GM12801 (cell line): ENCODE results near the gene PYROXD2.

ENCODE experiments used
- TF ChIP-seq, protein P1 (sequence below): IDR thresholded peaks from one replicate; pipeline ENCODE4 v1.5.1; 2011; ENCODE audit warnings: control low read depth; ENCODE audit not compliant: insufficient read length; ENCODE audit errors: extremely low read depth

PYROXD2 gene

DNA sequence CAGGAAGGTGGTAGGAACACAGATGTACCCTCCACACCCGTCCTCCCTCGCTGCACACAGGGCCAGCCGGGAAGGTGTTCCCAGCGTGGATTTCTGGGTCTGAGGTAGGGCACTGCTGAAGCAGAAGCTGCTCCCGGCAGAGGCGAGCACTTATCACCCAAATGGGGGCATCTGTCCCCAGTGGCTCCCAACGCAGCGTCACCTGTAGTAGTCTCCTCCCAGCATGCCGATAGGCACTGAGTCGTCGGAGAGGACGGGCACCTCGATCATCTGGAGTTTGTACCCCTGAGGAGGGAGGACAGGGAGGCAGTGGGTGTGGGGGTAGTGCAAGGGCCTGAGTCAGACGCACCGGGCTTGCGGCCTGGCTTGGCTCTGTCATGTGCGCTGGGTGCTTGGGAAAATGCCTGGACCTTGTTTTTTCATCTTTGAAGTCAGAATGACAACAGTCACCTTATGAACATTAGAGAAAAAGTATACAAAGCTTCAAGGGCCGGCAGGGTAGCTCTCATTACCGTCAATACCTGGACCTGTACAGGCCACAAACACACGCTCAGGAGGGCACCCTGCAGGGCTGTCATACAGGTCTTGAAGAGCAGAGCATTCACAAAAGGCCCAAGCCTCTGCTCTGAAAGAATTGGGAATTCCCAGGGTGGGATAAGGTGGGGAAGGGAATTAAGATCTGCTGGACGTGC, 3.1 kb upstream of the PYROXD2 start:
- TF ChIP-seq, protein P1, sequence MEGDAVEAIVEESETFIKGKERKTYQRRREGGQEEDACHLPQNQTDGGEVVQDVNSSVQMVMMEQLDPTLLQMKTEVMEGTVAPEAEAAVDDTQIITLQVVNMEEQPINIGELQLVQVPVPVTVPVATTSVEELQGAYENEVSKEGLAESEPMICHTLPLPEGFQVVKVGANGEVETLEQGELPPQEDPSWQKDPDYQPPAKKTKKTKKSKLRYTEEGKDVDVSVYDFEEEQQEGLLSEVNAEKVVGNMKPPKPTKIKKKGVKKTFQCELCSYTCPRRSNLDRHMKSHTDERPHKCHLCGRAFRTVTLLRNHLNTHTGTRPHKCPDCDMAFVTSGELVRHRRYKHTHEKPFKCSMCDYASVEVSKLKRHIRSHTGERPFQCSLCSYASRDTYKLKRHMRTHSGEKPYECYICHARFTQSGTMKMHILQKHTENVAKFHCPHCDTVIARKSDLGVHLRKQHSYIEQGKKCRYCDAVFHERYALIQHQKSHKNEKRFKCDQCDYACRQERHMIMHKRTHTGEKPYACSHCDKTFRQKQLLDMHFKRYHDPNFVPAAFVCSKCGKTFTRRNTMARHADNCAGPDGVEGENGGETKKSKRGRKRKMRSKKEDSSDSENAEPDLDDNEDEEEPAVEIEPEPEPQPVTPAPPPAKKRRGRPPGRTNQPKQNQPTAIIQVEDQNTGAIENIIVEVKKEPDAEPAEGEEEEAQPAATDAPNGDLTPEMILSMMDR: no peak

- TF ChIP-seq, protein P1: no peak
Observed at GRCh38 chr10:98417481-98417959, 2.5 kb upstream of the PYROXD2 start.

DNA sequence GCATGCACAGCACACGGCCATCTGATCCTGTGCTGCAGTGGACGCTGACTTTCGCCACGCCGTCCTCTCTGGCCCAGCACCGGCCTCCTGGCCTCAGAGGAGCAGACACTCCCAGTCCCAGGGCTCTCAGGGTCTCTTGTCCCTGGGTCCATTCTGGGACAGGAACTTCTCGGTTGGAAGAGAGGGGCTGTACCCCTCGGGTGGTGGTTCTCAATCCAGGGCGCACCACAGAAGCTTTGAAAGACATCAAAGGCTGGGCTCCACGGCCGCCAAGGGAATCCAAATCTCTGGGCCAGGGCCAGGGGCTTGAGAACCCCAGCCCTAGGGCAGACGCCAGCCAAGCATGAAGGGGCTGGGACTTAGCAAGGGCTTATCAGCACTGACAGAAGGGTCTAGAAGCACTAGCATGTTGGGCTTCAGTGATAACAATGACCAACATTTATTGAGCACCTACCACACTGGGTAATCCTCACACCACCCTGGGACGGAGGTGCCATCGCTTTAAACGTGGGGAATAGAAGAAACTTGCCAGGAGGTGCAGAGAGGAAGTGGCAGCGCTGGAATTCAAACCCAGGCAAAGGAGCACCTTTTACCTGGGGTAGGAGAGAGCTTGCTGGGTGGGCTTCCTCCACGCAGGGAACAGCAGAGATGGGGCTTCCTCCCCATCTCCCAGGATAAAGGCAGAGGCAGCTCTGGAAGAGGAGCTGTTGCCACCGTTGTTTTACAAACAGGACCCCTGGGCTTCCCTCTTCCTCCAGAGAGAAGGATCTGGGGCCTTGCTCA, 1.8 kb upstream of the PYROXD2 start:
- TF ChIP-seq, protein P1: no peak

DNA sequence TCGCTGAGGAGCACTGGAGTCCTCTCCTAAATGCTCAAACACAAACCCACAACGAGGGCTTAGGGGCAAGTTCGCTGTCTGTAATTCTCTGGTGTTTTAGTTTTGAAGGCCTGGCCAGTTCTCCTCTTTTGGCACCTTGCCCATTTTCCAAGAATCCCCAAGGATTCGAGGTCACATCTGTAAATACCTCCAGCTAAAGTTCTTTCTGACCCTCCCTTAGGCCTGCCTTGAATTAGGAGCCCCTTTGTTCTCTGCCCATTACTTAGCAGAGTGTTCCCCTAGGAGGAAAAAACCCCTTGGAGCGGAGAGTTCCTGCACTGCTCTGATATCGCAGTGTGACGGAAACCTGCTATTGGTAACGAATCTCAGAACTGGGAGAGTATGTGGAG, 743 bp upstream of the PYROXD2 start:
- TF ChIP-seq, protein P1: no peak

GRCh38 chr10:98414578-98414931, 427 bp downstream of the PYROXD2 start:
- TF ChIP-seq, protein P1: no peak

- TF ChIP-seq, protein P1: no peak
Observed at GRCh38 chr10:98411768-98412167, 3.2 kb downstream of the PYROXD2 start.

- TF ChIP-seq, protein P1: no peak
Observed at GRCh38 chr10:98411166-98411565, 3.8 kb downstream of the PYROXD2 start.
